Activated B cell treated with CpG ODN at 0.5 μM for 24 hours (primary cell): ENCODE measurements around the gene NRROS. TPM values are rescaled to one million over a fixed set of nuclear protein-coding genes. Genes with fewer than 3 reads are reported as not detected.

ENCODE experiments used
- ATAC-seq: fragments of 200-7000 bp; cut with Tn5 transposase; one replicate; pipeline ENCODE4 v1.10.0; 2021; ENCODE audit warnings: low read depth, mild to moderate bottlenecking, moderate library complexity
- CTCF ChIA-PET: fragments of 350-600 bp; sonication (Branson Sonifier 250); formaldehyde crosslinking; loops from one replicate; lab custom pipeline; 2021; ENCODE audit warnings: antibody characterized with exemption; lab: Charles Lee
- POLR2A ChIA-PET: fragments of 350-600 bp; sonication (Branson Sonifier 250); formaldehyde crosslinking; loops from one replicate; lab custom pipeline; 2021; ENCODE audit warnings: antibody characterized with exemption; lab: Charles Lee
- DNase-seq: peaks from one replicate; pipeline ENCODE4 v3.0.0; 2022
- H3K27ac Mint-ChIP-seq: one replicate; pipeline ENCODE4 v1.8.0; 2020; ENCODE audit warnings: mixed read lengths
- H3K27me3 Mint-ChIP-seq: one replicate; pipeline ENCODE4 v1.8.0; 2021; ENCODE audit warnings: mixed read lengths
- H3K36me3 Mint-ChIP-seq: one replicate; pipeline ENCODE4 v1.8.0; 2021; ENCODE audit warnings: low read depth, mixed read lengths
- H3K4me1 Mint-ChIP-seq: one replicate; pipeline ENCODE4 v1.8.0; 2021; ENCODE audit warnings: mixed read lengths
- H3K4me3 Mint-ChIP-seq: one replicate; pipeline ENCODE4 v1.8.0; 2020; ENCODE audit warnings: mild to moderate bottlenecking, mixed read lengths
- H3K9me3 Mint-ChIP-seq: one replicate; pipeline ENCODE4 v1.8.0; 2020; ENCODE audit warnings: mixed read lengths
- intact Hi-C: fragments of 100-400 bp; cut with micrococcal nuclease; formaldehyde crosslinking; loops from one replicate; pipeline ENCODE4 v1.15.1; 2024
- total RNA-seq: library from RNA; stranded (reverse); gene quantifications from 2 replicates; pipeline ENCODE4 v1.2.3, GENCODE V29; 2022
- TF ChIP-seq, protein P1 (sequence below): fragments of 200-600 bp; IDR thresholded peaks from one replicate; pipeline ENCODE4 v1.8.0; 2022; ENCODE audit warnings: antibody characterized with exemption, mild to moderate bottlenecking

NRROS gene
- total RNA-seq, 1 donor from 2014 or later = 92.4 TPM

DNA sequence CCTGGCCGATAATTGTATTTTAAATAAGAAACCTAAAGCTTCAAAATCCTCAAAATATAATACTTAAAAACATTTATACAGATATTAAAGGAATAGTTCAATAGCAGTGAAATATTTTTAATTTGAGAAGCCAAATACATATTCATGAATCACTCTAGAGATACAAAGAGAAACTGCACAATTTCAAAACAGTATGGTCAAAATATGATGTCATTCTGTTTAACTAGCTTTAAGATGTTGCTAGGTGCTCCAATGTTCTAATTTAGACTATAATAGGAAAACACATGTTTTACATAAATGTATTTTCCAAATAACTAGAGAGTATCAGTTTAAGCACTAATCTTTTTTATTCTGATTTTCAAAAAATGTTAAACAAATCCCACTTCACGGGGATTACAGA, 10.3 kb upstream of the NRROS start:
- peaks cover 60% of the 10 kb centered on the region for H3K4me1 Mint-ChIP-seq
- H3K27ac Mint-ChIP-seq = no peak overlapping the region
- peaks cover 5% of the 10 kb centered on the region for H3K36me3 Mint-ChIP-seq
- H3K9me3 Mint-ChIP-seq = no peaks in the 10 kb centered on the region
- no peak overlapping the region for H3K4me3 Mint-ChIP-seq
- ATAC-seq = no peak
- ChIA-PET POLR2A (interaction anchor here (2.2 to 6.6 kb wide), 3 partner anchors 12 to 18 kb away, joined by 5 to 176 read pairs (median 52); partner anchors contain the start of gene NRROS), CTCF (interaction anchor here (1.3 kb wide), 1 partner anchor 20 kb away, joined by 8 read pairs; no protein-coding TSS in a partner anchor)
- no peaks in the 10 kb centered on the region for H3K27me3 Mint-ChIP-seq
- intact Hi-C loops = no loop called here
- no peak for DNase-seq
- TF ChIP-seq, protein P1, sequence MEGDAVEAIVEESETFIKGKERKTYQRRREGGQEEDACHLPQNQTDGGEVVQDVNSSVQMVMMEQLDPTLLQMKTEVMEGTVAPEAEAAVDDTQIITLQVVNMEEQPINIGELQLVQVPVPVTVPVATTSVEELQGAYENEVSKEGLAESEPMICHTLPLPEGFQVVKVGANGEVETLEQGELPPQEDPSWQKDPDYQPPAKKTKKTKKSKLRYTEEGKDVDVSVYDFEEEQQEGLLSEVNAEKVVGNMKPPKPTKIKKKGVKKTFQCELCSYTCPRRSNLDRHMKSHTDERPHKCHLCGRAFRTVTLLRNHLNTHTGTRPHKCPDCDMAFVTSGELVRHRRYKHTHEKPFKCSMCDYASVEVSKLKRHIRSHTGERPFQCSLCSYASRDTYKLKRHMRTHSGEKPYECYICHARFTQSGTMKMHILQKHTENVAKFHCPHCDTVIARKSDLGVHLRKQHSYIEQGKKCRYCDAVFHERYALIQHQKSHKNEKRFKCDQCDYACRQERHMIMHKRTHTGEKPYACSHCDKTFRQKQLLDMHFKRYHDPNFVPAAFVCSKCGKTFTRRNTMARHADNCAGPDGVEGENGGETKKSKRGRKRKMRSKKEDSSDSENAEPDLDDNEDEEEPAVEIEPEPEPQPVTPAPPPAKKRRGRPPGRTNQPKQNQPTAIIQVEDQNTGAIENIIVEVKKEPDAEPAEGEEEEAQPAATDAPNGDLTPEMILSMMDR = no peak

- DNase-seq (no peak), ATAC-seq (no peak)
- H3K4me3 Mint-ChIP-seq = peak overlapping the region; percentile 93
Measured at GRCh38 chr3:196631682-196632045, 7.8 kb upstream of the NRROS start.

DNA sequence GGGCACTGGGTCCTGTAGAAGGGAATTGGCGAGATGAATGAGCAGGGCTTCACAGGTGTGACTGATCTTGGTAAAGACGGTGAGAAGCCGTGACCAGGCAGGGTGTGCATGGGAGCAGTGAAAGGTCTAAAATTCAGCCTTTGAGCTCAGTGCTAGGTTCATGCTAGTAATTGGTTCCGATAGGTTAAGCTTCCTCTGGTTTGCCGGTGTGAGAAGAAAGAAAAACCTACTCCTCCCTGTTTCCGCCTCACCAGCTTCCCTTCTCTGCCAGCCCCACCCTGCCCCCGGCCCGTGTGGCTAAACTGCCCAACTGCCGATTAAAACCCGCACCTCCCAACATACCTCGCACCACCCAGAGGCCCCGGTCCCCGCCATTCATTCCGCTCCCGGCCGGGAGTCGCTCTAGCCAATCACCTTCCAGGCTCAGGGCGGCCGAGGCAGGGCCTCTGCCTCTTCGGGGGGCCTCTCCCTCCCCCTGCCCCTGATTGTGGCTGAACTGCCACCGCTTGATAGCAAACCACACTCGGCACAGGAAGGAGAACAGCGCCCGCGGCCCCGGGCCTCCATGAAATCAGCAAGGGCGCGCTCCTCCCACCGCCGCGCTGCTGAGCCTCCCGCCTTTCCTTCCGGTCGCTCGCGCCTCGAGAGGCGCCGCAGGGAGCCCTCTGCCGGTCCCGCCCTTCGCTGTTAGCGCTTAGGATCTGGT, 7.3 kb upstream of the NRROS start:
- ATAC-seq (peak; percentile 75), DNase-seq (peak; percentile 77)
- Mint-ChIP-seq H3K27ac (peak overlapping the region; percentile 96), H3K27me3 (no peaks in the 10 kb centered on the region), H3K9me3 (no peaks in the 10 kb centered on the region), H3K4me3 (peak overlapping the region; percentile 93), H3K4me1 (peaks cover 66% of the 10 kb centered on the region), H3K36me3 (peaks cover 5% of the 10 kb centered on the region)
- TF ChIP-seq, protein P1 = no peak
- ChIA-PET POLR2A (interaction anchor here (0.5 to 6.6 kb wide), 21 partner anchors 9 to 390 kb away, joined by 3 to 176 read pairs (median 4); partner anchors contain the start of genes CEP19, DYNLT2B, FBXO45 and NRROS), CTCF (interaction anchor here (1.0 to 3.6 kb wide), 4 partner anchors 10 to 53 kb away, joined by 4 to 12 read pairs (median 6); no protein-coding TSS in a partner anchor)
- intact Hi-C loops = loop anchor here (1.0 to 10.0 kb wide), 9 partner anchors 8 to 1947 kb away; partner anchors contain the start of genes CEP19, FAM43A, FBXO45 and NCBP2

More at GRCh38 chr3:196631682-196632045, 7.8 kb upstream of the NRROS start:
- Mint-ChIP-seq H3K4me1 (peaks cover 66% of the 10 kb centered on the region), H3K36me3 (peaks cover 5% of the 10 kb centered on the region), H3K27me3 (no peaks in the 10 kb centered on the region), H3K27ac (peak overlapping the region; percentile 96), H3K9me3 (no peaks in the 10 kb centered on the region)
- TF ChIP-seq, protein P1 = no peak
- POLR2A ChIA-PET = interaction anchor here (0.5 to 6.6 kb wide), 19 partner anchors 9 to 390 kb away, joined by 3 to 176 read pairs (median 4); partner anchors contain the start of genes CEP19, DYNLT2B, FBXO45 and NRROS
- intact Hi-C loops = loop anchor here (1.0 to 10.0 kb wide), 9 partner anchors 7 to 1947 kb away; partner anchors contain the start of genes CEP19, FAM43A, FBXO45 and NCBP2
- CTCF ChIA-PET = interaction anchor here (1.0 to 3.6 kb wide), 4 partner anchors 11 to 54 kb away, joined by 4 to 12 read pairs (median 6); no protein-coding TSS in a partner anchor

DNA sequence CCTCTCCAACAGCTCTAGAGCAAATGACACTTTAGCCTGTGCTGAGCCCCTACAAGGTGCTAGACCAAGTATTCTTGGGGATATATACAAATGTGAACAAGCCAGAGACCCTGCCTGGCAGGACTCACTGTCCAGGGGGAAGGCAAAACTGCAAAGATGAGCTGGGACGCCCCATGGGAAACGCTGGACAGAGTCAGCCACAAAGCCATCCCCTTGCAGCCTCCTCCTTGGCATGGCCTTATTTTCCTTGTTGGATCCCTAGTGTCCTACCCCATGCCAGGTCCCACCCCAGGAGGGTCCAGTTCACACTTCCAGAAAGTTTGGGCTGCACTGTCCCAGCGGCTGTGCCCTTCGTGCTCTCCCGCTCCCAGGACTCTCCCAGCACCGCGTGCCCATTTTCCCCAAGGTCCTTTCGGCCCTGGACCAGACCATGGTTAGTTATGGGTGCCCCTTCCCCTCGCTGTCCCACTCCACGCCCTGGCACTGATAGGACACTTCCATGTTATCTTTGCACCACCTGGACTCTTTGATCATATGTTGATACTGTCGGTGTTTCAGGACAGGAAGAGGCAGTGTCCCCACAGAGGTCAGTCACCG, 5.8 kb upstream of the NRROS start:
- TF ChIP-seq, protein P1 = no peak
- ChIA-PET CTCF (interaction anchor here (0.7 to 0.8 kb wide), 2 partner anchors 11 to 25 kb away, joined by 3 to 4 read pairs; no protein-coding TSS in a partner anchor), POLR2A (interaction anchor here (0.6 to 6.6 kb wide), 10 partner anchors 8 to 1857 kb away, joined by 3 to 176 read pairs (median 4); partner anchors contain the start of genes CEP19, FBXO45, NRROS and PAK2)
- Mint-ChIP-seq H3K9me3 (no peaks in the 10 kb centered on the region), H3K27ac (peak overlapping the region; percentile 96), H3K27me3 (no peaks in the 10 kb centered on the region), H3K4me3 (peak overlapping the region; percentile 93), H3K4me1 (peaks cover 79% of the 10 kb centered on the region), H3K36me3 (peaks cover 5% of the 10 kb centered on the region)
- ATAC-seq (no peak), DNase-seq (no peak)
- intact Hi-C loops = loop anchor here (2.0 to 10.0 kb wide), 5 partner anchors 51 to 1949 kb away; partner anchors contain the start of genes FAM43A, FBXO45, NCBP2 and RNF168
